ENCODE measurements around the gene NMT1. TPM values are rescaled to one million over a fixed set of nuclear protein-coding genes. Genes with fewer than 3 reads are reported as not detected.
"Not testable (repeated sequence)": the region's sequence is repeated elsewhere in the genome, so short reads cannot be mapped to it uniquely, and the experiment has no call there.

NMT1 gene
- total RNA-seq, 1 donor from 2014 or later = 118 TPM

GRCh38 chr17:45117848-45118646 lies 56.9 kb downstream of the NMT1 start:
- DNase-seq (ENCODE audit: low spot score) = no peak

- DNase-seq (ENCODE audit: low spot score) = no peak
Observed at GRCh38 chr17:45118691-45119090, 57.6 kb downstream of the NMT1 start.

- DNase-seq (ENCODE audit: low spot score) = no peak
Observed at GRCh38 chr17:45119964-45120363, 58.8 kb downstream of the NMT1 start.

GRCh38 chr17:45120558-45120957 lies 59.4 kb downstream of the NMT1 start:
- no peak for DNase-seq (ENCODE audit: low spot score)

- no peak for DNase-seq (ENCODE audit: low spot score)
Observed at GRCh38 chr17:45121055-45121454, 59.9 kb downstream of the NMT1 start.

- no peak for DNase-seq (ENCODE audit: low spot score)
Observed at GRCh38 chr17:45123076-45123770, 62.1 kb downstream of the NMT1 start.

GRCh38 chr17:45123930-45124796 lies 63.0 kb downstream of the NMT1 start:
- no peak for DNase-seq (ENCODE audit: low spot score)

GRCh38 chr17:45124797-45125122 lies 63.6 kb downstream of the NMT1 start:
- not testable (repeated sequence) for DNase-seq (ENCODE audit: low spot score)

GRCh38 chr17:45125509-45125908 lies 64.4 kb downstream of the NMT1 start:
- no peak for DNase-seq (ENCODE audit: low spot score)

- no peak for DNase-seq (ENCODE audit: low spot score)
Observed at GRCh38 chr17:45127207-45127547, 66.1 kb downstream of the NMT1 start.

GRCh38 chr17:45127548-45128300 lies 66.6 kb downstream of the NMT1 start:
- no peak for DNase-seq (ENCODE audit: low spot score)

- DNase-seq (ENCODE audit: low spot score) = no peak
Observed at GRCh38 chr17:45128331-45128730, 67.2 kb downstream of the NMT1 start.

- no peak for DNase-seq (ENCODE audit: low spot score)
Observed at GRCh38 chr17:45128989-45129388, 67.9 kb downstream of the NMT1 start.

GRCh38 chr17:45129426-45129939 lies 68.4 kb downstream of the NMT1 start:
- DNase-seq (ENCODE audit: low spot score) = no peak

- DNase-seq (ENCODE audit: low spot score) = no peak
Observed at GRCh38 chr17:45129940-45130680, 69.0 kb downstream of the NMT1 start.

- DNase-seq (ENCODE audit: low spot score) = no peak
Observed at GRCh38 chr17:45130681-45131615, 69.8 kb downstream of the NMT1 start.

GRCh38 chr17:45131616-45132319 lies 70.7 kb downstream of the NMT1 start:
- DNase-seq (ENCODE audit: low spot score) = no peak

GRCh38 chr17:45132320-45132571 lies 71.1 kb downstream of the NMT1 start, which contains the start of gene PLCD3:
PLCD3 (minus strand) TSS chr17:45132515; CDS start chr17:45132410, 105 bp downstream.
- DNase-seq (ENCODE audit: low spot score) = no peak

Measured in mesenteric fat pad (tissue), 1 donor.